Endothelial cell of umbilical vein (primary cell): ENCODE results near the gene ITGA11.

Experiments used
- GATA2 ChIP-seq: IDR thresholded peaks from 2 replicates; pipeline ENCODE4 v1.7.0; 2011; ENCODE audit warnings: low read depth, mild to moderate bottlenecking, moderate library complexity, mixed read lengths, low read length; ENCODE audit not compliant: insufficient read length, insufficient read depth
- MYC ChIP-seq: IDR thresholded peaks from one replicate; pipeline ENCODE4 v1.6.1; 2011; ENCODE audit warnings: mild to moderate bottlenecking, low read depth, low read length
- POLR2A ChIP-seq: IDR thresholded peaks from 2 replicates; pipeline ENCODE4 v1.6.1; 2012; ENCODE audit warnings: low read depth, mild to moderate bottlenecking, control low read depth, low read length
- TF ChIP-seq, protein P1 (sequence below), 2 donors: IDR thresholded peaks; 1 replicate in 1 of 2; 2 replicates in 1 of 2; pipeline ENCODE4 v1.5.1; 2011; ENCODE audit warnings: low read length in 2 of 2, mild to moderate bottlenecking in 2 of 2, moderate library complexity in 2 of 2, control low read depth in 1 of 2, inconsistent platforms in 1 of 2, low read depth in 1 of 2; ENCODE audit not compliant: insufficient read depth in 1 of 2; ENCODE audit errors: extremely low read depth in 1 of 2
- TF ChIP-seq, protein P2 (sequence below): IDR thresholded peaks from 2 replicates; pipeline ENCODE4 v1.6.1; 2011; ENCODE audit not compliant: insufficient read depth, insufficient read length

DNA sequence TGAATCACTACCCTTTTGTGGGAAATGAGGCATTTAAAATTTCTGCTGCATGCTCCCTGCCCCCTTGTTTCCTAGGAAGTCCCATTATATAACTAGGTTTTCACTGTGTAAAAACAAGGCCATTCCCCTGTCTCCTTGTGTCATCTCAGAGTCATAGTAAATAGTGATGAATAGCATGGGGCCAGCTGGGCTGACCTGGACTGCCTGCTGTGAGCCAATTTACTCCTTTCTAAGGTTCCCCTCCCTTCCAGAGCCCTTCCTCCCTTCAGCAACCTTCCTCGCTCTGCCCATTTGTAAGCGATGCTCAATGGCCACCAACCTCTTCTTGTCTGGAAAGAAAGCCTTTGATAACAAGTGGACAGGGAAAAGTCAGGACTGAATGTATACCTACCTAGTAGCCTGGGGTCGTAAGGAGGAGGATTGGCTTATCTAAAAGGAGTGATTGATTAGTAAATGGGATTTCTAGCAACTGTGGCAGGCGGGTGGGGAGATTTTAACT, 11.7 kb downstream of the ITGA11 start:
- TF ChIP-seq, protein P1, sequence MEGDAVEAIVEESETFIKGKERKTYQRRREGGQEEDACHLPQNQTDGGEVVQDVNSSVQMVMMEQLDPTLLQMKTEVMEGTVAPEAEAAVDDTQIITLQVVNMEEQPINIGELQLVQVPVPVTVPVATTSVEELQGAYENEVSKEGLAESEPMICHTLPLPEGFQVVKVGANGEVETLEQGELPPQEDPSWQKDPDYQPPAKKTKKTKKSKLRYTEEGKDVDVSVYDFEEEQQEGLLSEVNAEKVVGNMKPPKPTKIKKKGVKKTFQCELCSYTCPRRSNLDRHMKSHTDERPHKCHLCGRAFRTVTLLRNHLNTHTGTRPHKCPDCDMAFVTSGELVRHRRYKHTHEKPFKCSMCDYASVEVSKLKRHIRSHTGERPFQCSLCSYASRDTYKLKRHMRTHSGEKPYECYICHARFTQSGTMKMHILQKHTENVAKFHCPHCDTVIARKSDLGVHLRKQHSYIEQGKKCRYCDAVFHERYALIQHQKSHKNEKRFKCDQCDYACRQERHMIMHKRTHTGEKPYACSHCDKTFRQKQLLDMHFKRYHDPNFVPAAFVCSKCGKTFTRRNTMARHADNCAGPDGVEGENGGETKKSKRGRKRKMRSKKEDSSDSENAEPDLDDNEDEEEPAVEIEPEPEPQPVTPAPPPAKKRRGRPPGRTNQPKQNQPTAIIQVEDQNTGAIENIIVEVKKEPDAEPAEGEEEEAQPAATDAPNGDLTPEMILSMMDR (IDR thresholded peaks at IDR 0.05; ENCODE audit: extremely low read depth in 1 of 2, insufficient read depth in 1 of 2, low read depth in 1 of 2, low read length in 2 of 2): no peak
- TF ChIP-seq MYC (no peak), POLR2A (no peak), GATA2 (no peak)
- TF ChIP-seq, protein P2, sequence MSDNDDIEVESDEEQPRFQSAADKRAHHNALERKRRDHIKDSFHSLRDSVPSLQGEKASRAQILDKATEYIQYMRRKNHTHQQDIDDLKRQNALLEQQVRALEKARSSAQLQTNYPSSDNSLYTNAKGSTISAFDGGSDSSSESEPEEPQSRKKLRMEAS: no peak
